Measurements from ENCODE around the gene TMED4. TPM values are rescaled to one million over a fixed set of nuclear protein-coding genes. Genes with fewer than 3 reads are reported as not detected.

Gene TMED4
- total and polyA plus RNA-seq, 2 of the 13 experiments (the other 11 are each of a cell fraction or from before 2014, with no cell fraction given), result 81.4 to 109 TPM

GRCh38 chr7:44561962-44562621, 19.9 kb downstream of the TMED4 start (continued):
- peak; percentile 73; the same call in 1 of the 2 replicates for TF ChIP-seq HNF1B (CRISPR knock-in tag; IDR thresholded peaks at IDR 0.05)
- peak; percentile 57 for TF ChIP-seq NCOA2 (CRISPR knock-in tag; IDR thresholded peaks at IDR 0.05)
- TF ChIP-seq HMGXB4 (CRISPR knock-in tag; IDR thresholded peaks at IDR 0.05; ENCODE audit: borderline replicate concordance in 1 of 2, low read depth in 1 of 2), result peak in 1 of 2 experiments; percentile 22; a peak in 1 of 4 replicates
- peak; percentile 38; the same call in 1 of the 2 replicates for TF ChIP-seq CREM (IDR thresholded peaks at IDR 0.05)
- TF ChIP-seq CREM (CRISPR knock-in tag; IDR thresholded peaks at IDR 0.05), result no peak
- peak; percentile 59; the same call in 1 of the 2 replicates for TF ChIP-seq ZNF792 (CRISPR knock-in tag; IDR thresholded peaks at IDR 0.05)
- TF ChIP-seq ZNF549 (CRISPR knock-in tag; IDR thresholded peaks at IDR 0.05), result no peak
- TF ChIP-seq CBX5 (CRISPR knock-in tag; IDR thresholded peaks at IDR 0.05; ENCODE audit: borderline replicate concordance), result peak; percentile 33; the same call in 1 of the 2 replicates
- TF ChIP-seq, protein P1, sequence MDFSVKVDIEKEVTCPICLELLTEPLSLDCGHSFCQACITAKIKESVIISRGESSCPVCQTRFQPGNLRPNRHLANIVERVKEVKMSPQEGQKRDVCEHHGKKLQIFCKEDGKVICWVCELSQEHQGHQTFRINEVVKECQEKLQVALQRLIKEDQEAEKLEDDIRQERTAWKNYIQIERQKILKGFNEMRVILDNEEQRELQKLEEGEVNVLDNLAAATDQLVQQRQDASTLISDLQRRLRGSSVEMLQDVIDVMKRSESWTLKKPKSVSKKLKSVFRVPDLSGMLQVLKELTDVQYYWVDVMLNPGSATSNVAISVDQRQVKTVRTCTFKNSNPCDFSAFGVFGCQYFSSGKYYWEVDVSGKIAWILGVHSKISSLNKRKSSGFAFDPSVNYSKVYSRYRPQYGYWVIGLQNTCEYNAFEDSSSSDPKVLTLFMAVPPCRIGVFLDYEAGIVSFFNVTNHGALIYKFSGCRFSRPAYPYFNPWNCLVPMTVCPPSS (IDR thresholded peaks at IDR 0.05), result no peak
- TF ChIP-seq, protein P2, sequence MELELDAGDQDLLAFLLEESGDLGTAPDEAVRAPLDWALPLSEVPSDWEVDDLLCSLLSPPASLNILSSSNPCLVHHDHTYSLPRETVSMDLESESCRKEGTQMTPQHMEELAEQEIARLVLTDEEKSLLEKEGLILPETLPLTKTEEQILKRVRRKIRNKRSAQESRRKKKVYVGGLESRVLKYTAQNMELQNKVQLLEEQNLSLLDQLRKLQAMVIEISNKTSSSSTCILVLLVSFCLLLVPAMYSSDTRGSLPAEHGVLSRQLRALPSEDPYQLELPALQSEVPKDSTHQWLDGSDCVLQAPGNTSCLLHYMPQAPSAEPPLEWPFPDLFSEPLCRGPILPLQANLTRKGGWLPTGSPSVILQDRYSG (CRISPR knock-in tag; IDR thresholded peaks at IDR 0.05), result no peak
- no peak for TF ChIP-seq BRCA1 (CRISPR knock-in tag; IDR thresholded peaks at IDR 0.05)
- peak; percentile 95 for TF ChIP-seq HNF4A (CRISPR knock-in tag; IDR thresholded peaks at IDR 0.05)
- peak; percentile 34 for TF ChIP-seq PHF5A (CRISPR knock-in tag; IDR thresholded peaks at IDR 0.05; ENCODE audit: low read depth, unreplicated experiment)
- TF ChIP-seq, protein P3, sequence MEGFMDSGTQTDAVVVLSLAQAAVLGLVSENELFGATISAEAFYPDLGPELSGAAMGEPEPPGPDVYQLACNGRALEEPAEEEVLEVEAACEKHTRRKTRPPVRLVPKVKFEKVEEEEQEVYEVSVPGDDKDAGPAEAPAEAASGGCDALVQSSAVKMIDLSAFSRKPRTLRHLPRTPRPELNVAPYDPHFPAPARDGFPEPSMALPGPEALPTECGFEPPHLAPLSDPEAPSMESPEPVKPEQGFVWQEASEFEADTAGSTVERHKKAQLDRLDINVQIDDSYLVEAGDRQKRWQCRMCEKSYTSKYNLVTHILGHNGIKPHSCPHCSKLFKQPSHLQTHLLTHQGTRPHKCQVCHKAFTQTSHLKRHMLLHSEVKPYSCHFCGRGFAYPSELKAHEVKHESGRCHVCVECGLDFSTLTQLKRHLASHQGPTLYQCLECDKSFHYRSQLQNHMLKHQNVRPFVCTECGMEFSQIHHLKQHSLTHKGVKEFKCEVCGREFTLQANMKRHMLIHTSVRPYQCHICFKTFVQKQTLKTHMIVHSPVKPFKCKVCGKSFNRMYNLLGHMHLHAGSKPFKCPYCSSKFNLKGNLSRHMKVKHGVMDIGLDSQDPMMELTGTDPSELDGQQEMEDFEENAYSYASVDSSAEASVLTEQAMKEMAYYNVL (CRISPR knock-in tag; IDR thresholded peaks at IDR 0.05; ENCODE audit: borderline replicate concordance), result no peak
- TF ChIP-seq ZBTB3 (CRISPR knock-in tag; IDR thresholded peaks at IDR 0.05; ENCODE audit: borderline replicate concordance, low read depth), result no peak
- TF ChIP-seq NFE2L2 (IDR thresholded peaks at IDR 0.05; ENCODE audit: low read length), result peak; percentile 86; the same call in 1 of the 2 replicates
- no peak for TF ChIP-seq KLF15 (CRISPR knock-in tag; IDR thresholded peaks at IDR 0.05; ENCODE audit: borderline replicate concordance)
- TF ChIP-seq ZKSCAN8 (CRISPR knock-in tag; IDR thresholded peaks at IDR 0.05; ENCODE audit: borderline replicate concordance), result peak; percentile 76; the same call in 1 of the 2 replicates
- TF ChIP-seq MATR3 (CRISPR knock-in tag; IDR thresholded peaks at IDR 0.05), result no peak
- TF ChIP-seq ZNF724P (CRISPR knock-in tag; IDR thresholded peaks at IDR 0.05; ENCODE audit: borderline replicate concordance), result no peak; the same call in 1 of the 2 replicates
- TF ChIP-seq ZMYM3 (CRISPR knock-in tag; IDR thresholded peaks at IDR 0.05), result peak; percentile 25; the same call in 1 of the 2 replicates
- no peak for TF ChIP-seq ZNF577 (CRISPR knock-in tag; IDR thresholded peaks at IDR 0.05; ENCODE audit: borderline replicate concordance, low read depth)
